HEK293 (cell line): ENCODE measurements around the gene C1orf174.

ENCODE experiments used
- TF ChIP-seq, protein P1 (sequence below): fragments of 450-650 bp; formaldehyde crosslinking; IDR thresholded peaks from 2 replicates; pipeline ENCODE4 v1.5.1; 2016; ENCODE audit warnings: missing biosample characterization, missing genetic modification characterization
- TF ChIP-seq, protein P2 (sequence below): fragments of 450-650 bp; formaldehyde crosslinking; IDR thresholded peaks from 2 replicates; pipeline ENCODE4 v1.5.1; 2016; ENCODE audit warnings: missing biosample characterization, missing genetic modification characterization

DNA sequence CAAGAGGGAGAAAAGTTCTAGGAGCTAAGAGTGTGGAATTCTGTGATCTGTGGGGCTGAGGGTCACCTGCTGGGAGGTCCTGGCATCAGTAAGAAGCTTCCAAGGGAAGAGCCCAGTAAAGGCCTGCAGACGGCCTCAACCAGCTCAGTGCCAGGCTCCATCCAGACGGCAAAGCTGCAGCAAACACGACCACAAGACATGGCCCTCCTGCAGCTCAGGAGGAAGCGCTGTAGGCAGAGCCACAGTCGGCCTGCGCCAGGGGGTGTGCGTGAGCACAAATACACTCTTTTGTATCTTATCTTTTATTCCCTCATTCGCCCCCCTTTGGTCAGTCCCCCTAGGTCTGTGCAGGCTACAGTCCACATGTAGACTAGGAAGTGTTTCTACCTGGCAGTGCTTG is 13.4 kb downstream of the C1orf174 start:
- TF ChIP-seq, protein P1, sequence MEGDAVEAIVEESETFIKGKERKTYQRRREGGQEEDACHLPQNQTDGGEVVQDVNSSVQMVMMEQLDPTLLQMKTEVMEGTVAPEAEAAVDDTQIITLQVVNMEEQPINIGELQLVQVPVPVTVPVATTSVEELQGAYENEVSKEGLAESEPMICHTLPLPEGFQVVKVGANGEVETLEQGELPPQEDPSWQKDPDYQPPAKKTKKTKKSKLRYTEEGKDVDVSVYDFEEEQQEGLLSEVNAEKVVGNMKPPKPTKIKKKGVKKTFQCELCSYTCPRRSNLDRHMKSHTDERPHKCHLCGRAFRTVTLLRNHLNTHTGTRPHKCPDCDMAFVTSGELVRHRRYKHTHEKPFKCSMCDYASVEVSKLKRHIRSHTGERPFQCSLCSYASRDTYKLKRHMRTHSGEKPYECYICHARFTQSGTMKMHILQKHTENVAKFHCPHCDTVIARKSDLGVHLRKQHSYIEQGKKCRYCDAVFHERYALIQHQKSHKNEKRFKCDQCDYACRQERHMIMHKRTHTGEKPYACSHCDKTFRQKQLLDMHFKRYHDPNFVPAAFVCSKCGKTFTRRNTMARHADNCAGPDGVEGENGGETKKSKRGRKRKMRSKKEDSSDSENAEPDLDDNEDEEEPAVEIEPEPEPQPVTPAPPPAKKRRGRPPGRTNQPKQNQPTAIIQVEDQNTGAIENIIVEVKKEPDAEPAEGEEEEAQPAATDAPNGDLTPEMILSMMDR (tag by site-specific recombination), result no peak
- TF ChIP-seq, protein P2, sequence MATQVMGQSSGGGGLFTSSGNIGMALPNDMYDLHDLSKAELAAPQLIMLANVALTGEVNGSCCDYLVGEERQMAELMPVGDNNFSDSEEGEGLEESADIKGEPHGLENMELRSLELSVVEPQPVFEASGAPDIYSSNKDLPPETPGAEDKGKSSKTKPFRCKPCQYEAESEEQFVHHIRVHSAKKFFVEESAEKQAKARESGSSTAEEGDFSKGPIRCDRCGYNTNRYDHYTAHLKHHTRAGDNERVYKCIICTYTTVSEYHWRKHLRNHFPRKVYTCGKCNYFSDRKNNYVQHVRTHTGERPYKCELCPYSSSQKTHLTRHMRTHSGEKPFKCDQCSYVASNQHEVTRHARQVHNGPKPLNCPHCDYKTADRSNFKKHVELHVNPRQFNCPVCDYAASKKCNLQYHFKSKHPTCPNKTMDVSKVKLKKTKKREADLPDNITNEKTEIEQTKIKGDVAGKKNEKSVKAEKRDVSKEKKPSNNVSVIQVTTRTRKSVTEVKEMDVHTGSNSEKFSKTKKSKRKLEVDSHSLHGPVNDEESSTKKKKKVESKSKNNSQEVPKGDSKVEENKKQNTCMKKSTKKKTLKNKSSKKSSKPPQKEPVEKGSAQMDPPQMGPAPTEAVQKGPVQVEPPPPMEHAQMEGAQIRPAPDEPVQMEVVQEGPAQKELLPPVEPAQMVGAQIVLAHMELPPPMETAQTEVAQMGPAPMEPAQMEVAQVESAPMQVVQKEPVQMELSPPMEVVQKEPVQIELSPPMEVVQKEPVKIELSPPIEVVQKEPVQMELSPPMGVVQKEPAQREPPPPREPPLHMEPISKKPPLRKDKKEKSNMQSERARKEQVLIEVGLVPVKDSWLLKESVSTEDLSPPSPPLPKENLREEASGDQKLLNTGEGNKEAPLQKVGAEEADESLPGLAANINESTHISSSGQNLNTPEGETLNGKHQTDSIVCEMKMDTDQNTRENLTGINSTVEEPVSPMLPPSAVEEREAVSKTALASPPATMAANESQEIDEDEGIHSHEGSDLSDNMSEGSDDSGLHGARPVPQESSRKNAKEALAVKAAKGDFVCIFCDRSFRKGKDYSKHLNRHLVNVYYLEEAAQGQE (tag by site-specific recombination), result no peak
